AG09319 (cell line): ENCODE results near the gene FYB1.

Source experiments
- DNase-seq: peaks from one replicate; pipeline ENCODE4 v3.0.0-alpha.2; 2010; ENCODE audit warnings: low read depth; ENCODE audit errors: extremely low read depth
- CTCF ChIP-seq: IDR thresholded peaks from 2 replicates; pipeline ENCODE4 v1.5.1; 2011; ENCODE audit warnings: low read depth, mild to moderate bottlenecking, inconsistent platforms, low read length, moderate library complexity

Gene FYB1

GRCh38 chr5:39062104-39062503, 157.3 kb downstream of the FYB1 start:
- no peak for DNase-seq
- no peak for TF ChIP-seq CTCF

DNA sequence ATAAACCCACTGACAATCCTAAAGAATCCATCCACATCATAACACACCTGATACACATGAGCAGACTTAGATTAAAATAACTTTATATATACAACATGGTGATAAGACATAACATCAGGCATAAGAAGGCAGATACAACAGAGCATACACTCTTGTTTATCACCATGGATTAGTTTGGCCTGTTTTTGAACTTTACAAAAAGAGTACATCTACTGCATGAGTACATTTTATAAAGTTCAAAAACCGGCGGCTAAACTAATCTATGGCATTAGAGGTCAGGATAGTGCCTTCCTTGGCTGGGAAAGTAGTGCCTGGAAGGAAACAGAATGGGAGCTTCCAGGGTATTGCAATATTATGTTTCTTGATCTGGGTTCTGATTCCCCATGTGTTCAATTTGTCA, 160.3 kb downstream of the FYB1 start:
- no peak for TF ChIP-seq CTCF
- DNase-seq, result no peak

DNA sequence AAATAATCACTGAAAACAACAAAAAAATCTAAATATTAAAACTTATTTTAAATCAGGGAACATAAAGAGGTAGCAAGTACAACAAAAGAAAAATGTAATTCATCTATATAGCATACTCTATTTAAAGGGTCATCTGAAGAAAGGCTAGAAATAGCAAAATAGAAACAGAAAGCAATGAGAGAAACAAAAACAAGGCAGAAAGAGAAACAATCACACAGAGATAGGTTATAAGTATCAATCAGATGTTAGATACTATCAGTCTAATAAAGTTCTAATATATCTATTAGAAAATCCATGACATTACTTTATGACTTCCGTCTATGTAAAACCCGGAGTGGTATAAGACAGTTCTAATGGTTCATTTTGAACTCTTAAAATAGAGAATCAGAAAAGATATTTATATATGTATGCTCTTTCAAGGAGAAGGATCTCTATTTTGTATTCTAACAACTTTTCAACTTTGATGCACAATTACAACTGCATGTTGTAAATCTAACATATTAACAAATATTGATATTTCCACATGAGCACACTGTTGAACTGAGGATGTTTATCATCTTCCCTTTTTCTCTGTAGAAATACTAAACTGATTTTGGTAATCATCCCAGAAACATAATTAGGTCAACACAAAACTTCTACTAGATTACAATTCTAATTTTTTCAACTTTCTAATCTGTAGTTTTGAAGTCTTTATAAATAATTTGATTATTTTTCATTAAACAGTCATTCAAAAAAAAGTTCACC, 161.0 kb downstream of the FYB1 start:
- no peak for DNase-seq
- no peak for TF ChIP-seq CTCF

DNA sequence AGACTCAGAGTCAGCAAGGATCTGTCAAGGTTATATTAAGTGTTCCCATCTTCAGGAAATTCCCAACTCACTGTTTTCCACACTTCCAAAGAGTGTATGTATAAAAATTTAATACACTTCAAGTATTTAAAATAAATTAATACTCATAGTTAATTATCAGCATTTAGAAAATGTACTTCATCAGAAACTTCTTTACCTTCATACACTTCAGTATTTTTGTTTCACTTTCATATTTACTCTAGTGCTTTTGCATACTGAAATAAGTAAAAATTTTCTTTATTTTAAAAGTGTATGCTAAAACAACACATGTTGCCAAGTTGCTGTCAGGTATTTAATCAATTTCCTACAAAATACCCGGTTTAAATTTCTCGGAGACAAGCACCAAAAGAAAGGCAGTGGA, 161.6 kb downstream of the FYB1 start:
- no peak for DNase-seq
- TF ChIP-seq CTCF, result no peak

- no peak for DNase-seq
- TF ChIP-seq CTCF, result no peak
Observed at GRCh38 chr5:39055768-39056398, 163.5 kb downstream of the FYB1 start.
